ENCODE data around the gene PABPN1.

GRCh38 chr14:23301288-23301968 lies 19.8 kb upstream of the PABPN1 start:
- no peak for TF ChIP-seq GATA2 (IDR thresholded peaks at IDR 0.05; ENCODE audit: low read depth, low read length)
- TF ChIP-seq GATA3 (IDR thresholded peaks at IDR 0.05; ENCODE audit: low read depth, low read length), result no peak

All from SH-SY5Y (cell line).